Stimulated activated CD4-positive, alpha-beta T cell treated with anti-CD3 and anti-CD28 coated beads, Interleukin-4, amount 100 ng/mL, for 48 hours (primary cell): ENCODE measurements around the gene FAM43A.
A peak's percentile ranks its signal among the peaks of the same experiment; 100 is the strongest.

ENCODE experiments used
- DNase-seq, 2 donors: peaks; one replicate each; pipeline ENCODE4 v3.0.0-alpha.2; 2020; ENCODE audit warnings: low read depth in 2 of 2

Gene FAM43A

GRCh38 chr3:194685718-194686413 lies at the start of gene FAM43A:
Gene FAM43A (plus strand): TSS chr3:194685883. CDS start chr3:194686827, 944 bp downstream.
- DNase-seq: peak; percentile 74 to 76

DNA sequence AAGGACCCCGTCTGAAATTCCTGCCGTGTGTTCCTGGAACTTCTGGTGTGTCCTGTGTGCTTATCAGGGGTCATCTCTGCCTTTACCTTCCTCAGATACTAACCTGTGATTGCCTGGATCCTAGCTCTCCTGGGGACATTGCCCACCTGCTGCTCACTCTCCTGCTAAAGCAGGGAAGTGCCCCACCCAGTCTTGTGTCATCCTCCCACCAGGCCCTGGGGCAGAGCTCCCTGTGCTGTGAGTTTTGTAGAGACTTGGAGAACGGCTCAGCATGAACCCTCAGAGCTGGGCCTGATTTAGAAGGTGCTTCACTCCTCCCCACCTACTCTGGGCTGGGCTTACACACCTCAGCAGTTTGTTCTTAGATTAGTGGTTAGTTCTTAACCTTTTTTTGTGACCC lies 48.6 kb upstream of the FAM43A start:
- no peak for DNase-seq

DNA sequence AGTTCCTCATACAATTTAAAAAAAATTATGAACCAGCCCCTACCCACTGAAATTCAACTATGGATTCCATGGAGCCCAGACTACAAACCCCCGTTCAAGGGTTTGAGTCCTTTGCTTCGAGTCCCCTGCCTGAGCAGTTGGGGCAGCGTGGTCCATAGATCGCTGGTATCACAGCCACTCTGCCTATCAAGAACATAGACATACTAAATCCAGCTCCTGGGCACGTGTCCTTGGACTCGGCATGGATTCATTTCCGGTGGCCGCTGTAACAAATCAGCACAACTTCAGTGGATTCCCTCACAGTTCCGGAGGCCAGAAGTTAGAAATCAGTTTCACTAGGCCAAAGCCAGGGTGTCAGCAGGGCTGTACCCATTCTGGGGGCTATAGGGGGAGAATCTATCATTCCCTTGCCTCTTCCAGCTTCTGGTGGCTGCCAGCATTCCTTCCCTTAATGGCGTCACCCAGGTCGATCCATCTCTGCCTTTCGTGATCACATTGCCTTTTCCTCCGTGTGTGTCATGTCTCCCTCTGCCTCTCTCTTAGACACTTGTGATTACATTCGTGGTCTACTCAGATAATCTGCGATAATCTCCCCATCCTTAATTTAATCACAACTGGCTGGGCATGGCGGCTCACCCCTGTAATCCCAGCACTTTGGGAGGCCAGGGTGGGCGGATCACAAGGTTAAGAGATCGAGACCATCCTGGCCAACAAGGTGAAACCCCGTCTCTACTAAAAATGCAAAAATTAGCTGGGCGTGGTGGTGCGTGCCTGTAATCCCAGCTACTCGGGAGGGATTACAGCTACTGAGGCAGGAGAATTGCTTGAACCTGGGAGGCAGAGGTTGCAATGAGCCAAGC lies 47.9 kb upstream of the FAM43A start:
- DNase-seq: no peak

- DNase-seq: no peak
Measured at GRCh38 chr3:194638991-194639605, 46.6 kb upstream of the FAM43A start.

DNA sequence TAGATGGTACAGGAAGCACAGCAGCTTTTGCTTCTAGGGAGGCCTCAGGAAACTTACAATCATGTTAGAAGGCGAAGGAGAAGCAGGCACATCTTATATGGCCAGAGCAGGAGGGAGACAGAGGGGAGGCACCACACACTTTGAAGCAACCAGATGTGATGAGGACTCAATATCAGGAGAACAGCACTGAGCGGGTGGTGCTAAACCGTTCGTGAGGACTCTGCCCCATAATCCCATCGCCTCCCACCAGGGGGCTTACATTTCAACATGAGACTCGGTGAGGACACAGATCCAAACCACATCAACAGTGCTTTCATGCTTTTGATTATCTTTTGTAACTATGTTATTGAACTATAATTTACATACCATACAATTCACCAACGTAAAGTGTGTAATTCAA lies 44.9 kb upstream of the FAM43A start:
- DNase-seq: peak in 1 of 2 donors; percentile 26

GRCh38 chr3:194642769-194643168 lies 42.9 kb upstream of the FAM43A start:
- DNase-seq: no peak

DNA sequence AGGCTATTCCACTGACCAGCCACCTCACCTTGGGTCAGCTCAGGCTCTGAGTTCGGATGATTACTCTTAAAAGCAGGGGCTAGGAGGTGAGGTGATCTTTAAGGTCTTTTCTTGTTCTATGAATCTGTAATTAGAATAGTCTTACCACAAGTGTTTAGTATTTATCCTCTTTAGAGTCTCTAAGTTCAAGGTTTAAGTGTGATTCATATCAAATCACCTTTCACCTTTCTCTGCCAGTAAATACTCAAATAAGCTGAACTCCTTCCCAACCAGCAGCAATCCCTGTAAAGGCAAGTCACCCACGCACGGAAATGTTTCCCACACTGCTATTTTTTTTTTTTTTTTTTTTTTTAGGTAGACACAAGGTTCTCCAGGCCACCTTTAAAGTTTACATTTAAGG lies 37.9 kb upstream of the FAM43A start:
- DNase-seq: no peak

- DNase-seq: no peak
Measured at GRCh38 chr3:194654443-194654842, 31.2 kb upstream of the FAM43A start.

DNA sequence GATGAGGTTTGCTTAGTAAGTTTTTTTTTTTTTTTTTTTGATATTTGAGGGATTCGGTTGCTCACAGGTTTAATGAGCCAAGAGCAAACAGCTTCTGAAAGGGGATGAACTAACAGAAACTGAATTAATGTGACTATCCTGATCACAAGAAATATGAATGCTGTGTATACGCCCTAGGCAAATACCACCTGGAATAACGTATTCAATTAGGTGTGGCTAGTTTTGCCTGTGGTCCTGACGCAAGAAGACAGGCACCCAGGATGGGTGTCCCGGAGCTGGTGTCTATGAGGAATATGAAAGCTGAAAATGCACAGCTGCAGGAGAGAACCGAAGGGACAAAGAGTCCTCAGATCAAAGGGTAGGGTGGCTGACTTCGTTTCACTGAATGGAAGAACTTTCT lies 28.2 kb upstream of the FAM43A start:
- no peak for DNase-seq

GRCh38 chr3:194658477-194659242 lies 27.0 kb upstream of the FAM43A start:
- no peak for DNase-seq

- no peak for DNase-seq
Measured at GRCh38 chr3:194659778-194660177, 25.9 kb upstream of the FAM43A start.

DNA sequence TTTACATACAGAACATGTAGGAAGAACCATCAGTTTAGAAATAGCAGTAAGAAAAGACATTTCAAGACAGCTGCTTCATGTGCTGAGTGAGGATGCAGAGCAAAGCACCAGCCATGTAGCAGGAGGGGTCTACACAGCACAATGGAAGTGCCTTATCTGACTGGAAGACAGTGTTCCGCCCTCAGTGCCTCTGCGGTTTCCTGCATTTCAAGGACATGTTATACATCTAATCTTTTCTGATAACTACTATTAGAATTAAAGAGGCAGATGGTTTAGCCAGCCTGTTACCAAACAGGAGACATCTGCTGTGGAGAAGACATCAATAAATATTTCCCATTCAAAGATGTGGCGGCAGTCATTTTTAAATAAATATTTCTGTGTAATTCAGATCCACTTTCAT lies 24.3 kb upstream of the FAM43A start:
- no peak for DNase-seq

- DNase-seq: no peak
Measured at GRCh38 chr3:194661946-194662345, 23.7 kb upstream of the FAM43A start.

GRCh38 chr3:194664857-194665256 lies 20.8 kb upstream of the FAM43A start:
- DNase-seq: no peak

- no peak for DNase-seq
Measured at GRCh38 chr3:194667363-194667762, 18.3 kb upstream of the FAM43A start.

GRCh38 chr3:194671511-194671899 lies 14.2 kb upstream of the FAM43A start:
- no peak for DNase-seq

- peak; percentile 84 to 86 for DNase-seq
Measured at GRCh38 chr3:194671900-194672808, 13.5 kb upstream of the FAM43A start, which contains the start of gene LSG1. Gene LSG1 (minus strand): TSS chr3:194672191. CDS start chr3:194672162, 29 bp downstream.

- no peak for DNase-seq
Measured at GRCh38 chr3:194672876-194673275, 12.8 kb upstream of the FAM43A start.

GRCh38 chr3:194673761-194674160 lies 11.9 kb upstream of the FAM43A start:
- no peak for DNase-seq

DNA sequence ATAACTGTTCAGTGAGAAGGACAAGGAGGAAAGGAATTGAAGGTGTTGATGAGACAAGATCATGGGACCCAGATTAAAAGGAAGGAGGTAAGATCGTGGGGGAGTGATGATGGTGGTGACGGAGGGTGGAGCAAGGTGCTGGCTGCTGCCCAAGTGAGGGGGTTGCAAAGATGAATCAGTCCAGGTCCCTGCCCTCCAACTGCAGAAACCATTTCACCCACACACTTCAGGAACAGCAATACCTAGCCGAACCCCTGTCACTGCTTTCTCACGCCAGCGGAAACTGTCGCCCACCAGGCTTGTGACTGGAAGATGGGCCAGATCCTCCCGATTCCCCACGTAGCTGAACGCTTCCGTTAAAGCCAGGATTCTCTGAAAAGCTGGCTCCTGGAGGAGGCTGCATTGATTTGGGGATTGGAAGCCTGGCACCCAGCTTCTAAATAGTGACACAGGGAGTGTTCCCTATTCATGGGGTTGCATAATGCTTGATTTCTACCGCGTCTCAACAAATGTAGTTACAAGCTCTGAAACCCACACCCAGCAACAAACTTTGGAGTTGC lies 10.5 kb upstream of the FAM43A start:
- peak; percentile 58 to 78 for DNase-seq
